GM23338 (cell line): ENCODE data around the gene RPL12. TPM values are rescaled to one million over a fixed set of nuclear protein-coding genes. Genes with fewer than 3 reads are reported as not detected.

Source experiments
- ATAC-seq: fragments of 200-7000 bp; cut with Tn5 transposase; 3 replicates; pipeline ENCODE4 v1.9.1; 2020
- DNase-seq: peaks from one replicate; pipeline ENCODE4 v3.0.0-alpha.2; 2015; ENCODE audit warnings: low spot score
- H2AFZ ChIP-seq: fragments of 200-600 bp; sonication (generic); 2 replicates; pipeline ENCODE4 v1.8.0; 2016; ENCODE audit warnings: antibody characterized with exemption, mild to moderate bottlenecking, moderate library complexity
- H3F3A ChIP-seq: fragments of 200-600 bp; sonication (generic); replicated peaks from 2 replicates; pipeline ENCODE4 v1.8.0; 2017; ENCODE audit warnings: antibody characterized with exemption, mixed run types, low read depth
- H3K27ac ChIP-seq: fragments of 200-600 bp; sonication (generic); 2 replicates; pipeline ENCODE4 v1.6.1; 2016; ENCODE audit warnings: low read depth
- H3K27me3 ChIP-seq: fragments of 200-600 bp; sonication (generic); 2 replicates; pipeline ENCODE4 v1.8.0; 2016; ENCODE audit warnings: mild to moderate bottlenecking, mixed run types, moderate library complexity; ENCODE audit not compliant: insufficient read depth
- H3K36me3 ChIP-seq: fragments of 200-600 bp; sonication (generic); 2 replicates; pipeline ENCODE4 v1.8.0; 2016; ENCODE audit warnings: mild to moderate bottlenecking; ENCODE audit not compliant: insufficient read depth
- H3K4me1 ChIP-seq: fragments of 200-600 bp; sonication (generic); 2 replicates; pipeline ENCODE4 v1.8.0; 2016; ENCODE audit warnings: mild to moderate bottlenecking, moderate library complexity; ENCODE audit not compliant: insufficient read depth
- H3K4me2 ChIP-seq: fragments of 200-600 bp; sonication (generic); 2 replicates; pipeline ENCODE4 v1.7.1; 2017; ENCODE audit warnings: mixed run types
- H3K4me3 ChIP-seq: fragments of 200-600 bp; sonication (generic); 2 replicates; pipeline ENCODE4 v1.6.1; 2016; ENCODE audit warnings: mixed run types
- H3K79me2 ChIP-seq: fragments of 200-600 bp; sonication (generic); replicated peaks from 2 replicates; pipeline ENCODE4 v1.8.0; 2017; ENCODE audit warnings: mild to moderate bottlenecking; ENCODE audit not compliant: insufficient read depth
- H3K9me2 ChIP-seq: fragments of 200-600 bp; sonication (generic); 2 replicates; pipeline ENCODE4 v1.8.0; 2017; ENCODE audit not compliant: insufficient read depth
- H4K20me1 ChIP-seq: fragments of 200-600 bp; sonication (generic); replicated peaks from 2 replicates; pipeline ENCODE4 v1.8.0; 2017; ENCODE audit warnings: mild to moderate bottlenecking; ENCODE audit not compliant: insufficient read depth
- H3K27ac Mint-ChIP-seq: 2 replicates; pipeline ENCODE4 v1.8.0; 2020; ENCODE audit warnings: inconsistent platforms, mild to moderate bottlenecking, moderate library complexity, mixed read lengths
- H3K27me3 Mint-ChIP-seq: 3 replicates; pipeline ENCODE4 v1.8.0; 2022; ENCODE audit warnings: low read depth, mild to moderate bottlenecking, moderate library complexity, mixed read lengths, inconsistent platforms; ENCODE audit not compliant: insufficient read depth, poor library complexity
- H3K36me3 Mint-ChIP-seq: 3 replicates; pipeline ENCODE4 v1.8.0; 2021; ENCODE audit warnings: low read depth, mild to moderate bottlenecking, inconsistent platforms, moderate library complexity, mixed read lengths
- H3K4me1 Mint-ChIP-seq: 3 replicates; pipeline ENCODE4 v1.8.0; 2020; ENCODE audit warnings: mild to moderate bottlenecking, inconsistent platforms, mixed read lengths
- H3K4me3 Mint-ChIP-seq: 3 replicates; pipeline ENCODE4 v1.8.0; 2021; ENCODE audit warnings: moderate library complexity, mild to moderate bottlenecking, inconsistent platforms, mixed read lengths
- H3K9me3 Mint-ChIP-seq: 3 replicates; pipeline ENCODE4 v1.8.0; 2020; ENCODE audit warnings: moderate library complexity, mild to moderate bottlenecking, inconsistent platforms, mixed read lengths
- CREB1 ChIP-seq: fragments of 250-450 bp; sonication (Bioruptor Pico); IDR thresholded peaks from 2 replicates; pipeline ENCODE4 v1.5.0; 2020; ENCODE audit warnings: low read depth, mild to moderate bottlenecking, moderate library complexity
- ETS1 ChIP-seq: IDR thresholded peaks from 2 replicates; pipeline ENCODE4 v1.6.1; 2016; ENCODE audit warnings: antibody characterized with exemption
- EZH2phosphoT487 ChIP-seq: fragments of 200-600 bp; sonication (generic); IDR thresholded peaks from one replicate; pipeline ENCODE4 v1.8.1; 2018; ENCODE audit warnings: antibody characterized with exemption; ENCODE audit not compliant: unreplicated experiment
- POLR2AphosphoS5 ChIP-seq: IDR thresholded peaks from 2 replicates; pipeline ENCODE4 v1.6.1; 2016; ENCODE audit warnings: antibody characterized with exemption, low read depth
- STAT1 ChIP-seq: IDR thresholded peaks from one replicate; pipeline ENCODE4 v1.6.1; 2016; ENCODE audit warnings: antibody characterized with exemption; ENCODE audit not compliant: unreplicated experiment
- polyA plus RNA-seq: library from polyadenylated mRNA; unstranded; fragments of >200 nt; fragmentation: Nextera tagmentation; extraction: Ambion mirVana; gene quantifications from 2 replicates; pipeline ENCODE4 v1.2.1, GENCODE V29; 2016
- total RNA-seq: library from RNA; depleted of rRNA; stranded (reverse); fragments of >200 nt; shearing (Covaris generic); gene quantifications from 2 replicates; pipeline ENCODE4 v1.2.3, GENCODE V29; 2014
- TF ChIP-seq, protein P1 (sequence below): IDR thresholded peaks from one replicate; pipeline ENCODE4 v1.6.1; 2018; ENCODE audit warnings: antibody characterized with exemption; ENCODE audit not compliant: unreplicated experiment
- TF ChIP-seq, protein P2 (sequence below), 2 experiments: fragments of 200-600 bp in 1 of 2; sonication (generic) in 1 of 2; conservative IDR thresholded peaks; 2 replicates each; pipeline versions ENCODE4 v1.5.1 to v1.6.1; 2016 to 2017; ENCODE audit warnings: antibody characterized with exemption in 2 of 2, low read depth in 2 of 2, mild to moderate bottlenecking in 2 of 2, moderate library complexity in 1 of 2

Gene RPL12
- total and polyA plus RNA-seq, 2 experiments from 2014 or later = 2,121 to 2,596 TPM

DNA sequence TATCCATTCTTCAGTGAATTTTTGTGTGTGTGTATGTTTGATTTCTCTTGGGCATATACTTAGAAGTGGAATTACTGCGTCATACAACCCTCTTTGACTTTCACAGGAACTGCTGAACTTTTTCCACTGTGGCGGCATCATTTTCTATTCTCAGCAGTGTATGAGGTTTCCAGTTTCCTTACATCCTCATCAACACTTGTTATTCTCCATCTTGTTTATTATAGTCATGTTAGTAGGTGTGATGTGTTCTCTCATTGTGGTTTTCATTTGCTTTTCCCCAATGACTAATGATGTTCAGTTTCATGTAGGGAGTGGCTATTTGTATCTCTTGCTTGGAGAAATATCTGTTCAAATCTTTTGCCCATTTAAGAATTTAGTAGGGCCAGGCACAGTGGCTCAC, 24.4 kb downstream of the RPL12 start (continued):
- TF ChIP-seq, protein P1, sequence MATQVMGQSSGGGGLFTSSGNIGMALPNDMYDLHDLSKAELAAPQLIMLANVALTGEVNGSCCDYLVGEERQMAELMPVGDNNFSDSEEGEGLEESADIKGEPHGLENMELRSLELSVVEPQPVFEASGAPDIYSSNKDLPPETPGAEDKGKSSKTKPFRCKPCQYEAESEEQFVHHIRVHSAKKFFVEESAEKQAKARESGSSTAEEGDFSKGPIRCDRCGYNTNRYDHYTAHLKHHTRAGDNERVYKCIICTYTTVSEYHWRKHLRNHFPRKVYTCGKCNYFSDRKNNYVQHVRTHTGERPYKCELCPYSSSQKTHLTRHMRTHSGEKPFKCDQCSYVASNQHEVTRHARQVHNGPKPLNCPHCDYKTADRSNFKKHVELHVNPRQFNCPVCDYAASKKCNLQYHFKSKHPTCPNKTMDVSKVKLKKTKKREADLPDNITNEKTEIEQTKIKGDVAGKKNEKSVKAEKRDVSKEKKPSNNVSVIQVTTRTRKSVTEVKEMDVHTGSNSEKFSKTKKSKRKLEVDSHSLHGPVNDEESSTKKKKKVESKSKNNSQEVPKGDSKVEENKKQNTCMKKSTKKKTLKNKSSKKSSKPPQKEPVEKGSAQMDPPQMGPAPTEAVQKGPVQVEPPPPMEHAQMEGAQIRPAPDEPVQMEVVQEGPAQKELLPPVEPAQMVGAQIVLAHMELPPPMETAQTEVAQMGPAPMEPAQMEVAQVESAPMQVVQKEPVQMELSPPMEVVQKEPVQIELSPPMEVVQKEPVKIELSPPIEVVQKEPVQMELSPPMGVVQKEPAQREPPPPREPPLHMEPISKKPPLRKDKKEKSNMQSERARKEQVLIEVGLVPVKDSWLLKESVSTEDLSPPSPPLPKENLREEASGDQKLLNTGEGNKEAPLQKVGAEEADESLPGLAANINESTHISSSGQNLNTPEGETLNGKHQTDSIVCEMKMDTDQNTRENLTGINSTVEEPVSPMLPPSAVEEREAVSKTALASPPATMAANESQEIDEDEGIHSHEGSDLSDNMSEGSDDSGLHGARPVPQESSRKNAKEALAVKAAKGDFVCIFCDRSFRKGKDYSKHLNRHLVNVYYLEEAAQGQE = no peak
- TF ChIP-seq ETS1 = no peak

- Mint-ChIP-seq H3K9me3 (no peaks in the 10 kb centered on the region), H3K27me3 (peaks cover 9% of the 10 kb centered on the region), H3K36me3 (peaks cover 13% of the 10 kb centered on the region; the same call in 2 of the 3 replicates), H3K27ac (peak overlapping the region; percentile 100), H3K4me3 (peak overlapping the region; percentile 99), H3K4me1 (peaks cover 17% of the 10 kb centered on the region)
- Histone ChIP-seq H3K4me1 (peaks cover 6% of the 10 kb centered on the region; the same call in 1 of the 2 replicates), H2AFZ (peak overlapping the region; percentile 79), H3K27ac (no peak overlapping the region; the same call in 1 of the 2 replicates), H3K79me2 (peaks cover 40% of the 10 kb centered on the region), H3K9me2 (no peaks in the 10 kb centered on the region), H3K4me2 (peak overlapping the region; percentile 100), H3K36me3 (0 out of 2 replicates have a peak, but pooled peaks cover 6% of the 10 kb centered on the region), H3K27me3 (no peaks in the 10 kb centered on the region), H4K20me1 (peaks cover 5% of the 10 kb centered on the region), H3K4me3 (peak overlapping the region; percentile 95), H3F3A (0 out of 2 replicates have a peak, but pooled peaks cover 3% of the 10 kb centered on the region)
- no peak for DNase-seq
- no peak for ATAC-seq
- TF ChIP-seq, protein P1 = no peak
- TF ChIP-seq CREB1 = no peak
- TF ChIP-seq, protein P2, sequence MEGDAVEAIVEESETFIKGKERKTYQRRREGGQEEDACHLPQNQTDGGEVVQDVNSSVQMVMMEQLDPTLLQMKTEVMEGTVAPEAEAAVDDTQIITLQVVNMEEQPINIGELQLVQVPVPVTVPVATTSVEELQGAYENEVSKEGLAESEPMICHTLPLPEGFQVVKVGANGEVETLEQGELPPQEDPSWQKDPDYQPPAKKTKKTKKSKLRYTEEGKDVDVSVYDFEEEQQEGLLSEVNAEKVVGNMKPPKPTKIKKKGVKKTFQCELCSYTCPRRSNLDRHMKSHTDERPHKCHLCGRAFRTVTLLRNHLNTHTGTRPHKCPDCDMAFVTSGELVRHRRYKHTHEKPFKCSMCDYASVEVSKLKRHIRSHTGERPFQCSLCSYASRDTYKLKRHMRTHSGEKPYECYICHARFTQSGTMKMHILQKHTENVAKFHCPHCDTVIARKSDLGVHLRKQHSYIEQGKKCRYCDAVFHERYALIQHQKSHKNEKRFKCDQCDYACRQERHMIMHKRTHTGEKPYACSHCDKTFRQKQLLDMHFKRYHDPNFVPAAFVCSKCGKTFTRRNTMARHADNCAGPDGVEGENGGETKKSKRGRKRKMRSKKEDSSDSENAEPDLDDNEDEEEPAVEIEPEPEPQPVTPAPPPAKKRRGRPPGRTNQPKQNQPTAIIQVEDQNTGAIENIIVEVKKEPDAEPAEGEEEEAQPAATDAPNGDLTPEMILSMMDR (conservative IDR thresholded peaks at IDR 0.05; ENCODE audit: low read depth in 2 of 2) = no peak
- no peak for TF ChIP-seq EZH2phosphoT487
- no peak for TF ChIP-seq ETS1
- TF ChIP-seq POLR2AphosphoS5 = no peak
- TF ChIP-seq STAT1 = no peak
Observed at GRCh38 chr9:127424676-127424999, 26.6 kb downstream of the RPL12 start.
